Esophagus muscularis mucosa (tissue), 4 donors: ENCODE measurements around the gene TP53I13. TPM values are rescaled to one million over a fixed set of nuclear protein-coding genes. Genes with fewer than 3 reads are reported as not detected.
A peak's percentile ranks its signal among the peaks of the same experiment; 100 is the strongest.

Experiments
- DNase-seq: peaks from one replicate; pipeline ENCODE4 v3.0.0-alpha.2; 2017; ENCODE audit errors: extremely low spot score
- H3K27ac ChIP-seq, 4 donors: fragments of 200-600 bp; sonication (generic); replicated peaks in 1 of 4; 1 replicate in 3 of 4; 2 replicates in 1 of 4; pipeline ENCODE4 v1.5.1; 2016 to 2019; ENCODE audit warnings: mild to moderate bottlenecking in 1 of 4
- H3K27me3 ChIP-seq, 4 donors: fragments of 200-600 bp; sonication (generic); one replicate each; pipeline versions ENCODE4 v1.5.1 to v1.6.0; 2016 to 2019
- H3K36me3 ChIP-seq, 4 donors: fragments of 200-600 bp; sonication (generic); one replicate each; pipeline ENCODE4 v1.5.1; 2016 to 2019
- H3K4me1 ChIP-seq, 4 donors: fragments of 200-600 bp; sonication (generic); one replicate each; pipeline ENCODE4 v1.5.1; 2016 to 2019
- H3K4me3 ChIP-seq, 4 donors: fragments of 200-600 bp; sonication (generic); 1 replicate in 2 of 4; 2 replicates in 2 of 4; pipeline ENCODE4 v1.5.1; 2016 to 2019; ENCODE audit warnings: mild to moderate bottlenecking in 4 of 4, moderate library complexity in 1 of 4
- H3K9me3 ChIP-seq, 4 donors: fragments of 200-600 bp; sonication (generic); 1 replicate in 3 of 4; 2 replicates in 1 of 4; pipeline ENCODE4 v1.5.1; 2016 to 2019
- CTCF ChIP-seq, 3 experiments: fragments of 200-600 bp in 2 of 3; fragments of 450-650 bp in 1 of 3; sonication (generic) in 2 of 3; IDR thresholded peaks; one replicate each; pipeline ENCODE4 v1.5.1; 2017 to 2019; ENCODE audit warnings: antibody characterized with exemption in 3 of 3, mild to moderate bottlenecking in 2 of 3, moderate library complexity in 1 of 3
- EP300 ChIP-seq: sonication (generic); formaldehyde crosslinking; IDR thresholded peaks from one replicate; pipeline ENCODE4 v1.6.1; 2017; ENCODE audit warnings: antibody characterized with exemption
- POLR2A ChIP-seq: fragments of 450-650 bp; IDR thresholded peaks from one replicate; pipeline ENCODE4 v1.6.1; 2017; ENCODE audit warnings: antibody characterized with exemption, moderate library complexity, mild to moderate bottlenecking, low read depth
- POLR2AphosphoS5 ChIP-seq, 2 donors: sonication (generic); formaldehyde crosslinking; IDR thresholded peaks; one replicate each; pipeline ENCODE4 v1.6.1; 2017; ENCODE audit warnings: antibody characterized with exemption in 2 of 2
- WGBS: methylation state at CpG from one replicate; pipeline ENCODE4 v1.1.5; 2018; 5-methylcytosine and 5-hydroxymethylcytosine counted together
- intact Hi-C: fragments of 100-400 bp; cut with DNase I; formaldehyde crosslinking; loops from one replicate; pipeline ENCODE4 v1.15.1; 2023
- total RNA-seq, 4 donors: library from RNA; depleted of rRNA; stranded (reverse); fragments of >200 nt; gene quantifications; one replicate each; pipeline versions ENCODE4 v1.1.0 to v1.2.1, GENCODE V29; 2016

Gene TP53I13, protein sequence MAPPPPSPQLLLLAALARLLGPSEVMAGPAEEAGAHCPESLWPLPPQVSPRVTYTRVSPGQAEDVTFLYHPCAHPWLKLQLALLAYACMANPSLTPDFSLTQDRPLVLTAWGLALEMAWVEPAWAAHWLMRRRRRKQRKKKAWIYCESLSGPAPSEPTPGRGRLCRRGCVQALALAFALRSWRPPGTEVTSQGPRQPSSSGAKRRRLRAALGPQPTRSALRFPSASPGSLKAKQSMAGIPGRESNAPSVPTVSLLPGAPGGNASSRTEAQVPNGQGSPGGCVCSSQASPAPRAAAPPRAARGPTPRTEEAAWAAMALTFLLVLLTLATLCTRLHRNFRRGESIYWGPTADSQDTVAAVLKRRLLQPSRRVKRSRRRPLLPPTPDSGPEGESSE
- 10 to 100 TPM; 40.9 to 72.6 (median 55.7) TPM for total RNA-seq

DNA sequence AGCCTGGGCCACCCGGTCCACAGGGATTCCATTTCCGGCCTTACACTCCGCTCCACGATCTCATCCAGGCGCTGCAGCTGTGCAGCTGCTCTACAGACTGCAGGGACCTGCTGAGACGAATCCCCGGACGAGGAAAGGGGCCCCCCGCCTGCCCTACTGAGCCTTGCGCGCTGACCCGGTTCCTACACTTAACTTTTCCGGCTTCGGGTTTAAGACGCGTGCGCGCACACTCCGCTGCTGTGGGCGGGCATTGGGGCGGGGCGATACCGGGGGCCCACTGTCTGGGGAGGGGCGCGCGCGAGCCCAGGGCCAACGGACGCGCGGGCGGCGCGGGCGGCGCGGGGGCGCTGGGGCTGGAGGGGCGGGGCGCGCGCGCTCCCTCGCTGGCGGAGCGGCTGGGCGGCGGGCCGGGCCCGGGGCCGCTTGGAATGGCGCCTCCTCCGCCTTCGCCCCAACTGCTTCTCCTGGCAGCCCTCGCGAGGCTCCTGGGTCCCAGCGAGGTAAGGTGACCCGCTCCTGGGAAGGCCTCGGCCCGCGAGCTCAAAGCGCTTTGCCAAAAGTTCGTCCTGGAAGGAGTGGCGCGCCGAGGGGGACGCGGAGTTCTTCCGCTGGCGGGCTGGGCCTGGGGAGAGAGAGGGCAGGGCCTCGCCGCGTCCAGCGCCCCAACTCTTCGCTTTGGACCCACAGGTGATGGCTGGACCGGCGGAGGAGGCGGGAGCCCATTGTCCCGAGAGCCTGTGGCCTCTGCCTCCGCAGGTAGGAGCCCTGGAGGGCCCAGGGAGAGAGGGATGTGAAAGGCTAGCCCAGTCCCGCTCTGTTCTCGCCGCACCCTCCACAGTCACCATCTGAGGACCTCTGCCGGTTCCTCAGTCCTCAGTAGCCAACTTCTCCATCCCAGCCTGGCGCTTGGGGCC lies at the start of gene TP53I13:
Gene TP53I13, plus strand, starts transcription at position 371 of the 914 bp plus-strand sequence. Its CDS starts 58 bp downstream, at position 429.
- Histone ChIP-seq H3K9me3 (no peaks in the 10 kb centered on the region), H3K27ac (peak within 1 kb of the TSS; percentile 85 to 91 (median 89)), H3K27me3 (no peaks in the 10 kb centered on the region), H3K4me1 (peaks cover 37 to 82% (median 70%) of the 10 kb centered on the region in 4 donors), H3K36me3 (peaks cover 0 to 19% (median 2%) of the 10 kb centered on the region in 4 donors), H3K4me3 (peak within 1 kb of the TSS; percentile 68 to 78 (median 71))
- intact Hi-C loops: no loop called here
- peak; percentile 96 for DNase-seq
- WGBS: 4% methylated on average over 10 of the region's 85 CpGs
- no peak for TF ChIP-seq EP300
- TF ChIP-seq POLR2AphosphoS5 (IDR thresholded peaks at IDR 0.05): peak; percentile 56 to 79

- no peaks in the 10 kb centered on the region for H3K27me3 ChIP-seq
- TF ChIP-seq POLR2AphosphoS5 (IDR thresholded peaks at IDR 0.05): no peak
- no peak for TF ChIP-seq POLR2A
- TF ChIP-seq CTCF (IDR thresholded peaks at IDR 0.05): no peak
- TF ChIP-seq EP300: no peak
- WGBS: 97% methylated on average over 3 of the region's 3 CpGs
- no peak overlapping the region for H3K27ac ChIP-seq
- H3K9me3 ChIP-seq: no peaks in the 10 kb centered on the region
- peaks cover 28 to 93% (median 65%) of the 10 kb centered on the region in 4 donors for H3K36me3 ChIP-seq
- H3K4me1 ChIP-seq: no peaks in the 10 kb centered on the region
- no peak for DNase-seq
- no peak overlapping the region for H3K4me3 ChIP-seq
- intact Hi-C loops: no loop called here
These were observed 43.8 kb upstream of the TP53I13 start for GRCh38 chr17:29524692-29525091.

- no peaks in the 10 kb centered on the region for H3K4me1 ChIP-seq
- intact Hi-C loops: no loop called here
- H3K27me3 ChIP-seq: no peaks in the 10 kb centered on the region
- DNase-seq: no peak
- no peak overlapping the region for H3K27ac ChIP-seq
- no peak for TF ChIP-seq EP300
- TF ChIP-seq CTCF (IDR thresholded peaks at IDR 0.05): no peak
- no peak for TF ChIP-seq POLR2A
- no peak for TF ChIP-seq POLR2AphosphoS5 (IDR thresholded peaks at IDR 0.05)
- 90% methylated on average over 3 of the region's 3 CpGs for WGBS
- peaks cover 19 to 90% (median 64%) of the 10 kb centered on the region in 4 donors for H3K36me3 ChIP-seq
- no peaks in the 10 kb centered on the region for H3K9me3 ChIP-seq
- H3K4me3 ChIP-seq: no peak overlapping the region
These were observed 42.2 kb upstream of the TP53I13 start for GRCh38 chr17:29526322-29526721.

DNA sequence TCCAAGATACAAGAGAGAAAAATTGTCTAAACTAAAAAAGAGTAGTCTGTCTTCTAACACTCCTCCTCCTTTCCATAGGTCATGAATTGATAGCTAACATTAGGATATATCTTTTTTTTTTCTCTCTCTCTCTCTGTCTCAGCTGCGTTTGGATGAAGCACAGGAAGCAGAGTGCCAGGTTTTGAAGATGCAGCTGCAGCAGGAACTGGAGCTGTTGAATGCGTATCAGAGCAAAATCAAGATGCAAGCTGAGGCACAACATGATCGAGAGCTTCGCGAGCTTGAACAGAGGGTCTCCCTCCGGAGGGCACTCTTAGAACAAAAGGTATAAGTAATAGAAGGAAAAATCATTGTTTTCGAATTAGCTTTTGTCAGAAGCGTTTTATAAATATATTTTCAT lies 34.5 kb upstream of the TP53I13 start:
- Histone ChIP-seq H3K9me3 (no peaks in the 10 kb centered on the region), H3K4me1 (no peaks in the 10 kb centered on the region), H3K36me3 (peaks cover 23 to 89% (median 64%) of the 10 kb centered on the region in 4 donors), H3K27ac (no peak overlapping the region), H3K27me3 (no peaks in the 10 kb centered on the region), H3K4me3 (no peak overlapping the region)
- WGBS: 88% methylated on average over 8 of the region's 8 CpGs
- DNase-seq: no peak
- intact Hi-C loops: no loop called here
- TF ChIP-seq EP300 (no peak), POLR2AphosphoS5 (IDR thresholded peaks at IDR 0.05) (no peak), CTCF (IDR thresholded peaks at IDR 0.05) (no peak), POLR2A (no peak)

DNA sequence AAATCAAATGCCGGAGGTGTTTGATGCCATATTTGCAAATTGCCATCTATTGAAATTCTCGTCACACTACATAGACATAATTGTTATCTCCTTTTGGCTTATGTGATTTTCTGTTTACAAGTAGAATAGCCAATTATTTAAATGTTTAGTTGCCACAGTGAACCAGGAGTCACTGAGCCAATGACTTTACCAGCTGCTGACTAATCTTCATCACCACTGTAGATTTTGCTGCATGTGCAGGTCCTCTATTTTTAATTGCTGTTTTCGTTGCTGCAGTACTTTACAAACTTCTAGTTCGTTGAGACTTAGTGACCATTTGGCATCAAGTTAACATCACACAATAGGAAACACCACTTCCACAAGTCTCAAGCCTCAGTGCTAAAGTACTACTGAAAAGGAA lies 24.4 kb upstream of the TP53I13 start:
- Histone ChIP-seq H3K27me3 (no peaks in the 10 kb centered on the region), H3K4me1 (peaks cover 0 to 14% (median 8%) of the 10 kb centered on the region in 4 donors), H3K4me3 (no peak overlapping the region), H3K27ac (no peak overlapping the region), H3K36me3 (peaks cover 8 to 54% (median 42%) of the 10 kb centered on the region in 4 donors), H3K9me3 (no peaks in the 10 kb centered on the region)
- DNase-seq: no peak
- TF ChIP-seq EP300: no peak
- TF ChIP-seq POLR2A: no peak
- no peak for TF ChIP-seq CTCF (IDR thresholded peaks at IDR 0.05)
- TF ChIP-seq POLR2AphosphoS5 (IDR thresholded peaks at IDR 0.05): no peak
- 87% methylated on average over 4 of the region's 4 CpGs for WGBS
- intact Hi-C loops: no loop called here
